ENCODE measurements around the gene NR4A1.

NR4A1 gene

DNA sequence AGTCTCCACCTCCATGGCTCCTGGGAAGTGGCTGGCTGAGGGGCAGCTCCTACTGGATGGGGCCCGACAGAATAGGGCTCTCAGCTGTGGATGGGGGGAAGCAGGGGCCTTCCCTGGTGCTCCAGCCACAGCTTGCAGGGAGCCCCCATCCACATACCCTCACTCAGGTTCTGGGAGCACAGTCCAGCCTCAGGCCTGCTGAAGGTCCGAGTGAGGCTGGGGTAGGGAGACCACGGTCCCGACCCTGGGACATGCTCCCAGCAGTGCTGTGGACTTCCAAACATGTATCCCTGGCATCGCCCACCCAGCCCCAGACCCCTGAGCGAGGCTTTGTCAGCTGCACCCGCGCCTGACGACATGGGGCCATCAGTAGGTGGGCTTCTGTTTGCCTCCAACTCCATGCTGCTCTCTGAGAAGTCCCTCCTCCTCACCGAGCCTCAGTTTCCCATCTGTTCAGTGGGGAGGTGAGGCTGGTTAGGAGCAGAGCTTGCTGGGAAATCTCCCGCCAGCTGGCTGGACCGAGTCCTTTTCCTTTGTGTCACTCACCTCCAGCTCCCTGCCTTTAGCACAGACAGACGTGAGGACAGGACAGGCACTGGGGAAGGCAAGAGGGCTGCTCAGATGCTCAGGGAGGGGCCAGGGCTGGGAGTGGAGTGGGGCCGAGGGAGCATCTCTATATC lies 9.4 kb downstream of the NR4A1 start:
- FAIRE-seq (no peak), DNase-seq (ENCODE audit: insufficient read length, low spot score) (no peak)
- TF ChIP-seq, protein P1, sequence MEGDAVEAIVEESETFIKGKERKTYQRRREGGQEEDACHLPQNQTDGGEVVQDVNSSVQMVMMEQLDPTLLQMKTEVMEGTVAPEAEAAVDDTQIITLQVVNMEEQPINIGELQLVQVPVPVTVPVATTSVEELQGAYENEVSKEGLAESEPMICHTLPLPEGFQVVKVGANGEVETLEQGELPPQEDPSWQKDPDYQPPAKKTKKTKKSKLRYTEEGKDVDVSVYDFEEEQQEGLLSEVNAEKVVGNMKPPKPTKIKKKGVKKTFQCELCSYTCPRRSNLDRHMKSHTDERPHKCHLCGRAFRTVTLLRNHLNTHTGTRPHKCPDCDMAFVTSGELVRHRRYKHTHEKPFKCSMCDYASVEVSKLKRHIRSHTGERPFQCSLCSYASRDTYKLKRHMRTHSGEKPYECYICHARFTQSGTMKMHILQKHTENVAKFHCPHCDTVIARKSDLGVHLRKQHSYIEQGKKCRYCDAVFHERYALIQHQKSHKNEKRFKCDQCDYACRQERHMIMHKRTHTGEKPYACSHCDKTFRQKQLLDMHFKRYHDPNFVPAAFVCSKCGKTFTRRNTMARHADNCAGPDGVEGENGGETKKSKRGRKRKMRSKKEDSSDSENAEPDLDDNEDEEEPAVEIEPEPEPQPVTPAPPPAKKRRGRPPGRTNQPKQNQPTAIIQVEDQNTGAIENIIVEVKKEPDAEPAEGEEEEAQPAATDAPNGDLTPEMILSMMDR (IDR thresholded peaks at IDR 0.05; ENCODE audit: insufficient read depth, missing control alignments), result no peak

DNA sequence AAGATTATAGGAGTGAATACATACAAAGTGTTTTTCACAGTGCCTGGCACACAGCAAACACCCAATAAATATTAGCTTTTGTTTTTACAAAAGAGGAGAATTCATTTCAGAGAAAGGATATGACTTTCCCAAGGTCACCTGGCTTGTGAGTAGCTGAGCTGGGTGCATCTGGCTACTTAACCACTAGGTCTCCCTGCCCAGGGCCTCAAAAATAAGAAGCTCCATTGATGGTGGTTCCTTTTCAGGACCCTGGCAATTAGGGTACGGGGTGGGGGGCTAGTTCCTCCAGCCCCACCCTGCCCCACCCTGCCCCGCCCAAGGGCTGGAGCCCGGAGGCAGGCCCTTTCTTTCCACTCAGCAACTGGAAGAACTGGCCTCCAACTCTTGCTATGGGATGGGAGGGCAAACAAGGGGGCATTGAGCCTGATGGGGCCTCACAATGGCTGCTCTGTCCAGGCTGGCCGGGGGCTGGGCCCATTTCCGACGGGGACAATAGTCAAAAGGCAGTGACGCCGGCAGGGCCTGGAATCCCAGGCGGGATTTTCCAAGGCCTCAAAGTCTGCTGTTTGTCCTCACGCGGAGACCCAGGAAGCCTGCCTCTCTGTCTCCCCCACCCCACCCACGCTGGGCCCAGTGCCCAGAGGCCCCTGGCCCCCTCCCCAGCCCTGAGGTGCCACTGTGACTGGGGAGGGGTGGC lies 10.4 kb downstream of the NR4A1 start:
- FAIRE-seq (no peak), DNase-seq (ENCODE audit: insufficient read length, low spot score) (no peak)
- TF ChIP-seq, protein P1 (IDR thresholded peaks at IDR 0.05; ENCODE audit: insufficient read depth, missing control alignments), result no peak

DNA sequence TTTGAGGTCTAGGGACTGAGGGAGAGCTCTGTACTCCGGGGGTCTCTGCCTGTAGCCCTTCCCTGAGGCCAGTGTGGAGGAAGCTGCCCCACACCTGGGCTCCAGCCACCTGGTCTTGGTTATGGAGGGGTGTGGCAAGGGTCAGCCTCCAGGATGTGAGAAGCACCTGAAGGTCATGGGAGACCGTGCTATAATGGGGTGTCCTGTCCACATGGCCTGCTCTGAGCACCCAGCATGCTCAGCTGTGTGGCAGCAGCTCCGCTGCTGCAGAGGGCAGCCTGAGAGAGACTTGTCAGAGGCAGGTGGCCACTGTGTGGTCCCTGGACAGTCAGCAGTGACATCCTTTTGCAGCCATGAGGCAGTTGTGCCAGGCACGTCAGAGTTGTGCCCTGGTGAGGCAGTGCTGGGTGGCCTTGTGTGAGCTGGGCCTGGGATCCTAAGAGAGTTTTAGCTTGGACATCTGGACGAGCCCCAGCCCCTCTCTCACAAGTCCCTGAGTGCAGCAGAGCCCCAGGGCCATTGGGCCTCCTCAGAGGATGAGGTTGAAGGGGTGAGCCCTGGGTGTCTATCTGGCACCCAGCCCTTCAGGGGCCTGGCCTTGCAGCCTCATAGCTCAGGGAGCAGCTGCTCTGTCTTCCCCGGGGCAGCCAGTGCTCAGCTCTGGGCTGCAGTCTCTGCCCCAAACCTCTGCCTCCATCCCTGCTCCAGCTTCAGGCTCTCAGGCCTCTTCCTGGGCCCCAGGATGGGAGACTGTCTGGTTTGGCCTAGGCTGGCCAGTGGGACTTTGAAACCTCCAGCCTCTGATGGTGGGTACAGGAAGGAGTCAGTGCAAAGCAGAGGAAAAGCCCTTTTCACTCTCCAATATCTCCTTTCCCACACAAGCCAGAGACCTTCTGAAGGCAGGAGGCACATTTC lies 11.2 kb downstream of the NR4A1 start:
- DNase-seq (ENCODE audit: insufficient read length, low spot score) (no peak), FAIRE-seq (no peak)
- TF ChIP-seq, protein P1 (IDR thresholded peaks at IDR 0.05; ENCODE audit: insufficient read depth, missing control alignments), result no peak

DNA sequence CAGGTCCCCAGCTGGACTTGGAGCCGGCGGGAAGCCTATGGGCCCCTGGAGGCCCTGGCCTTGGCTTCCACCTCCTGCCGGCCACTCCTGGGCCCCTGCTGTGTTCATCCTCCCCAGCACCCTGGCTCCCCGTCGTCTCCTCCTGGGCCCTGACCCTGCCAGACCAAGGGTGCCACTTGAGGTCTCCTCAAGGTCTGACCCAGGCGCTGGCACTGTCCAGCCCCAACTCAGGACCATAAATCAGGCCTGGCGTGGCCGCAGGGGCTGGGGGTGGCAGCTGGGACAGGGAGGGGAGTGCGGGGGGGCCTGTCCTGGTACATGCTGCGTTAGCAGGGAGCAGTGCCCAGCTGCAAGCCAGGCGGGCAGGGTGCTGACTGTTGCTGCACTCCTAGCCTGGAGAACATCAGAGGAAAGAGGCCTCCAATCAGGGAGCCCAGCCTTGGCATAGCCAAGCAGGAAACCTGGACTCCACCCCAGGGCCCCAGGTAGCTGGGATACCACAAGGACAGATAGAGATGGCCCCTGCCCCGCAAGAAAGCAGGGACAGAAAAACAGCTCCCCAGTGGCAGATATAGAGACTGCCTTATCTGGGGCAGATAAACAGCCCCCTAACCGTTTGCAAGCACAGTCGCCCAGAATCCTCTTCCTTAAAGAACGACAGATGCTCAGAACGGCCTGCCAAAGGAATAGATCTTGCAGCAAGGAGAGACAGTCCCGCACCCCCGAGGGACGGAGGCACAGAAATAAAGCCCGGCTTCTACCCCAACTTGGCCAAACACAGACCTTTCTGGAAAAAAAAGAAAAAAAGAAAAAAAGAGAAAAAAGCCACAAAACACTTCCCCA lies 12.1 kb downstream of the NR4A1 start:
- DNase-seq (ENCODE audit: insufficient read length, low spot score) (no peak), FAIRE-seq (no peak)
- TF ChIP-seq, protein P1 (IDR thresholded peaks at IDR 0.05; ENCODE audit: insufficient read depth, missing control alignments), result no peak

DNA sequence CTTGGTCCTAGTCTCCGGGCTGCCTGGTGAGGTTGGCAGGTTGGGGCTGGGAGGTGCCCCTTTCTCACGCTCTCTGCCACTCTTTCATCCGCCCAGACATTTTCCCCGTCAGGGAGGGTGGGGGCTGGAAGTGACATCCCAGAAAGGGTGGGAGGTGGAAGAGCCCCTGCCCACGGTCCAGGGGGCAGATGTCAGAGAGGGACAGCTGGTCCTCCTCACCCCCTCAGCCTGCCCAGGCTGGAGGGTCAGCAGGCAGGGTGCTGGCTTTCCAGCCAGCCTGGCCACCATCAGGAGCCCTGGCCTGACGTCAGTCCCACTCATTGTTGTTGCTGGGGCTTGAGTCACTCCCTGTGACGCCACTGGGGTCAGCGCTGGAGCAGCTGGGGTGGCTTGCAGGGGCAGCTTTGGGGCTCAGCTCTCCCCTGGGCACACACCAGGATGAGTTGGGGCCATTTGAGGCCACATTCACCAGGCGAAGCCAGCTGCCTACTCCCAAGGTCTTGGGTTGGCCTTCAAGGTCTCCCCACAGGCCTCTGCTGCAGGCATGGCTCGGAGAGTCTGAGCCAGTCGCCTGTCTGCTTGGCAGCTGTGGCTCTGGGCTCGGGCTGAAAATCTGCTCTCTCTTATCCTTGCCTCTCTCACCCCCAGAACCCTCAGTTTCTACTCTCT lies 12.9 kb downstream of the NR4A1 start:
- FAIRE-seq, result no peak
- TF ChIP-seq, protein P1 (IDR thresholded peaks at IDR 0.05; ENCODE audit: insufficient read depth, missing control alignments), result no peak
- no peak for DNase-seq (ENCODE audit: insufficient read length, low spot score)

Measured in D721Med (cell line).